ENCODE results near the gene SPATS2.

Gene SPATS2

GRCh38 chr12:49559011-49559675, 191.9 kb downstream of the SPATS2 start:
- Histone ChIP-seq H3K36me3 (ENCODE audit: control insufficient read depth, low read length) (peaks cover 57% of the 10 kb centered on the region), H3K79me2 (ENCODE audit: control insufficient read depth, low read length) (no peaks in the 10 kb centered on the region)

GRCh38 chr12:49560695-49561094, 193.4 kb downstream of the SPATS2 start:
- TF ChIP-seq EZH2phosphoT487 (IDR thresholded peaks at IDR 0.05; ENCODE audit: borderline replicate concordance, low read length), result no peak
- no peak for TF ChIP-seq CTCF (IDR thresholded peaks at IDR 0.05; ENCODE audit: low read depth, low read length, poor library complexity, severe bottlenecking)
- no peaks in the 10 kb centered on the region for H3K27me3 ChIP-seq (ENCODE audit: control insufficient read depth, low read length)
- H3F3A ChIP-seq (ENCODE audit: control insufficient read depth, insufficient read depth), result no peaks in the 10 kb centered on the region; the same call in 1 of the 2 replicates
- no peaks in the 10 kb centered on the region for H4K20me1 ChIP-seq (ENCODE audit: control insufficient read depth, insufficient read depth, low read depth, low read length)
- H3K4me2 ChIP-seq (ENCODE audit: low read length), result no peak overlapping the region
- no peaks in the 10 kb centered on the region for H3K4me1 ChIP-seq (ENCODE audit: control insufficient read depth, low read length)
- no peak overlapping the region for H3K27ac ChIP-seq (ENCODE audit: low read depth, low read length)
- peaks cover 3% of the 10 kb centered on the region; the same call in 1 of the 2 replicates for H3K79me2 ChIP-seq (ENCODE audit: control insufficient read depth, low read length)
- H3K4me3 ChIP-seq (ENCODE audit: low read length), result no peak overlapping the region
- no peaks in the 10 kb centered on the region for H3K9me3 ChIP-seq (ENCODE audit: control insufficient read depth, insufficient read depth, low read length)
- H3K36me3 ChIP-seq (ENCODE audit: control insufficient read depth, low read length), result peaks cover 73% of the 10 kb centered on the region
- no peaks in the 10 kb centered on the region for H3K9me2 ChIP-seq (replicated peaks; ENCODE audit: control insufficient read depth, low read length)

More at GRCh38 chr12:49559011-49559675, 191.9 kb downstream of the SPATS2 start:
- TF ChIP-seq CTCF (IDR thresholded peaks at IDR 0.05; ENCODE audit: low read depth, low read length, poor library complexity, severe bottlenecking) (no peak), EZH2phosphoT487 (IDR thresholded peaks at IDR 0.05; ENCODE audit: borderline replicate concordance, low read length) (no peak)
- Histone ChIP-seq H3F3A (ENCODE audit: control insufficient read depth, insufficient read depth) (no peaks in the 10 kb centered on the region; the same call in 1 of the 2 replicates), H3K27me3 (ENCODE audit: control insufficient read depth, low read length) (no peaks in the 10 kb centered on the region), H3K4me3 (ENCODE audit: low read length) (no peak overlapping the region), H3K27ac (ENCODE audit: low read depth, low read length) (no peak overlapping the region), H3K4me1 (ENCODE audit: control insufficient read depth, low read length) (no peaks in the 10 kb centered on the region), H3K4me2 (ENCODE audit: low read length) (no peak overlapping the region), H3K9me2 (replicated peaks; ENCODE audit: control insufficient read depth, low read length) (no peaks in the 10 kb centered on the region), H3K9me3 (ENCODE audit: control insufficient read depth, insufficient read depth, low read length) (no peaks in the 10 kb centered on the region), H4K20me1 (ENCODE audit: control insufficient read depth, insufficient read depth, low read depth, low read length) (no peaks in the 10 kb centered on the region)

- no peaks in the 10 kb centered on the region for H3K27me3 ChIP-seq (ENCODE audit: control insufficient read depth, low read length)
- peaks cover 18% of the 10 kb centered on the region for H3K79me2 ChIP-seq (ENCODE audit: control insufficient read depth, low read length)
- H3F3A ChIP-seq (ENCODE audit: control insufficient read depth, insufficient read depth), result no peaks in the 10 kb centered on the region; the same call in 1 of the 2 replicates
- no peaks in the 10 kb centered on the region for H3K9me3 ChIP-seq (ENCODE audit: control insufficient read depth, insufficient read depth, low read length)
- TF ChIP-seq CTCF (IDR thresholded peaks at IDR 0.05; ENCODE audit: low read depth, low read length, poor library complexity, severe bottlenecking) (no peak), EZH2phosphoT487 (IDR thresholded peaks at IDR 0.05; ENCODE audit: borderline replicate concordance, low read length) (no peak)
- H3K4me2 ChIP-seq (ENCODE audit: low read length), result no peak overlapping the region
- H3K4me1 ChIP-seq (ENCODE audit: control insufficient read depth, low read length), result peaks cover 10% of the 10 kb centered on the region
- peaks cover 79% of the 10 kb centered on the region for H3K36me3 ChIP-seq (ENCODE audit: control insufficient read depth, low read length)
- no peak overlapping the region for H3K4me3 ChIP-seq (ENCODE audit: low read length)
- no peak overlapping the region for H3K27ac ChIP-seq (ENCODE audit: low read depth, low read length)
- H4K20me1 ChIP-seq (ENCODE audit: control insufficient read depth, insufficient read depth, low read depth, low read length), result no peaks in the 10 kb centered on the region
- no peaks in the 10 kb centered on the region for H3K9me2 ChIP-seq (replicated peaks; ENCODE audit: control insufficient read depth, low read length)
Observed at GRCh38 chr12:49562233-49562632, 195.0 kb downstream of the SPATS2 start.
